ENCODE data around the gene R3HDM4.
A peak's percentile ranks its signal among the peaks of the same experiment; 100 is the strongest.
"Not testable (repeated sequence)": the region's sequence is repeated elsewhere in the genome, so short reads cannot be mapped to it uniquely, and the experiment has no call there.

Gene R3HDM4

DNA sequence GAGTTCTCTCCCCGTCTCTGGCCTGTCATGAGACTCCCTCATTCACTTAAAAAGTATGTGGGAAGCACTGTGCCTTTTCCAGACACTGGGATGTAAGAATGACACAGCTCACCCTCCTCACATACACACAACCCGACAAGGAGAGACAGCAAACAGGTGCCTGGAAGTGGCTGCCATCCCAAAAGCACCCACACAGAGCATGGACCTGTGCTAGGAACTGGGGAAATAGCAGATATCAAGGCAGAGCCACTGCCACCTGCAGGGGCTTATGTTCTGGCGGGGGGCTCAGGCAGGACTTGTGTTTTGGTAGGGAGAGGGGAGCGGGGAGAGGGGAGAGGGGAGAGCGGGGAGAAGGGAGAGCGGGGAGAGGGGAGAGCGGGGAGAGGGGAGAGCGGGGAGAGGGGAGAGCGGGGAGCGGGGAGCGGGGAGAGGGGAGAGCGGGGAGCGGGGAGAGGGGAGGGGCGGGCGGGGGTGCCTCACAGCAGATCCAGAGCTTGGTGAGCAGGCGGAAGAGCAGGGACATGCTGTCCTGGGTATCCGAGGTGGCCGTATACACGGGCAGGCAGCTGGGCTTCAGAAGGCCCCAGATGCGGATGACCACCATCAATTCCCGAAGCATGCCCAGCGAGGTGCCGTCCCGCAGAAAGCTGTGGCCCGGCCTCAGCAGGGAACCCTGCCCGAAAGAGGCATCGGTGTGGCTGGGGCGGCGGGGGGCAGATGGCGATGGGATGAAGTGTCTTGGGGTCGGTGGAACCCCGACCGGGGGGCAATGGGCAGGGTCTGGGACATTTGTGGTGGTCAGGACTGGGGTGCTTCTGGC is 41.4 kb downstream of the R3HDM4 start:
- DNase-seq: peak; percentile 51

GRCh38 chr19:870963-871401 is 42.0 kb downstream of the R3HDM4 start:
- no peak for DNase-seq

DNA sequence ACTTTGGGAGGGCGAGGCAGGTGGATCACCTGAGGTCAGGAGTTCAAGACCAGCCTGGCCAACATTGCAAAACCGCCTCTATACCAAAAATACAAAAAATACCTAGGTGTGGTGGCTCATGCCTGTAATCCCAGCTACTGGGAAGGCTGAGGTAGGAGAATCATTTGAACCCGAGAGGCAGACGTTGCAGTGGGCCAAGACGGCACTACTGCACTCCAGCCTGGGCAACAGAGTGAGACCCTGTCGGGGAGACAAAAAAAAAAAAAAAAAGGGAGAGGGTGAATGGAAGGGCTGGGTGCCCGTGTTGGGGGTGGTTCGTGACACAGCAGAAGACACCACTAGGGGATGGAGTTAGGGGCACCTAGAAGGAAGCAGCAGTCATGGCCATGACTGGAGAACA is 42.7 kb downstream of the R3HDM4 start:
- DNase-seq: no peak

GRCh38 chr19:869245-870177 is 43.5 kb downstream of the R3HDM4 start:
- DNase-seq: peak; percentile 43

- DNase-seq: no peak
Measured at GRCh38 chr19:868458-869244, 44.4 kb downstream of the R3HDM4 start.

DNA sequence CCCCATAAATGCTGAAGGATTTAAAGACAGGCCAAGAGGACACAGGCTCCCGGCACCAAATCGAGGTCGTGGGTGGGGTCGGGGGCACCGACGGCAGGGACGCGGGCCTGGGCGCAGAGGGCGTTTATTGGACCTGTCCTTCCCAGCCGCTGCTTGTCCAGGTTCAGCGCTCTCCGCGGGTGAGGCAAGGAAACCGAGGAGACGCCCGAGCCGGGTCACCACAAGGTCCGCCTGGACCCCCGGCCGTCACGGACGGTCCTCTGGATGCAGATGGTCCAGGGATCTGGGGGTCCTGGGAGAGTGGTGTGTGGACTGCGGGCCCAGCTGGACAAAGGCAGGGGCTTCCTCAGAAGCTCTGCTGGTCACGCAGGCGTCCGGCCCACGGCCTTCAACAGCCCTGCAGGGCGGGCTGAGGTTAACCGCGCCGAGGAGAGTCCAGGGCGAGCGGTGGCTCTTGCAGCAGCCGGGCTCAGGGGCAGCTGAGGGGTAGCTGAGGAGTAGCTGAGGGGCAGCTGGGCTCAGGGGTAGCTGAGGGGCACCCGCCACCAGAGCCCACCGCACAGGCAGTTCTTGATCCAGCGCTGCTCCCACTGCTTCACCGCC is 45.1 kb downstream of the R3HDM4 start:
- no peak for DNase-seq

DNA sequence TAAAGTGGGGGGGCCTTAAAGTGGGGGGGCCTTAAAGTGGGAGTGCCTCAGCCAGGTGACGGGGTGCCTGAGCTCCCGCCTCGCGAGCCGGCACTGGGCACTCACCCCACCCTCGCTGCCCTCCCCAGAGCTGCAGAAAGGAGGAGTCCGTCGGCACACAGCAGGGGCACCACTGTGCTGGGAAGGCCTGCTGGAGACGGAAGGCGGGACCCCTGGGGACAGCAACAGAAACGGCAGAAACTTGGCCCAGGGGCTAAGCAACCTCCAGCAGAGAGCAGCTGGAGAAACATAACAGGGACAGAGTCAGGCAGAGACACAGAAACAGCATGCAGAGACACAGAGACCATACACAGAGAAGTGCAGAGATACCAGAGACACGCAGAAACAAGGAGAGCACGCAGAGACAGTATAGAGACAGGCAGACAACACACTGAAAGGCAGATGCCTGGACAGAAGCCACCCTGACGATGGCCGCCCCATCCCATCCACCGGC is 45.7 kb downstream of the R3HDM4 start:
- DNase-seq: no peak

GRCh38 chr19:866769-867300 is 46.2 kb downstream of the R3HDM4 start:
- no peak for DNase-seq

DNA sequence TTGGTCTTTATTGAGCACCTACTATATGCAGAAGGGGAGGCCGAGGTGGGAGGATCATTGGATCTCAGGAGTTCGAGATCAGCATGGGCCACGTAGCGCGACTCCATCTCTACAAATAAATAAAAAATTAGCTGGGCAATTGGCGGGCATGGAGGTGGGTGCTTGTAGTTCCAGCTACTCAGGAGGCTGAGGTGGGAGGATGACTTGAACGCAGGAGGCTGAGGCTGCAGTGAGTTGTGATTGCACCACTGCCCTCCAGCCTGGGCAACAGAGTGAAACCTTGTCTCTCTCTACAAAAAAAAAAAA is 49.8 kb downstream of the R3HDM4 start:
- no peak for DNase-seq

DNA sequence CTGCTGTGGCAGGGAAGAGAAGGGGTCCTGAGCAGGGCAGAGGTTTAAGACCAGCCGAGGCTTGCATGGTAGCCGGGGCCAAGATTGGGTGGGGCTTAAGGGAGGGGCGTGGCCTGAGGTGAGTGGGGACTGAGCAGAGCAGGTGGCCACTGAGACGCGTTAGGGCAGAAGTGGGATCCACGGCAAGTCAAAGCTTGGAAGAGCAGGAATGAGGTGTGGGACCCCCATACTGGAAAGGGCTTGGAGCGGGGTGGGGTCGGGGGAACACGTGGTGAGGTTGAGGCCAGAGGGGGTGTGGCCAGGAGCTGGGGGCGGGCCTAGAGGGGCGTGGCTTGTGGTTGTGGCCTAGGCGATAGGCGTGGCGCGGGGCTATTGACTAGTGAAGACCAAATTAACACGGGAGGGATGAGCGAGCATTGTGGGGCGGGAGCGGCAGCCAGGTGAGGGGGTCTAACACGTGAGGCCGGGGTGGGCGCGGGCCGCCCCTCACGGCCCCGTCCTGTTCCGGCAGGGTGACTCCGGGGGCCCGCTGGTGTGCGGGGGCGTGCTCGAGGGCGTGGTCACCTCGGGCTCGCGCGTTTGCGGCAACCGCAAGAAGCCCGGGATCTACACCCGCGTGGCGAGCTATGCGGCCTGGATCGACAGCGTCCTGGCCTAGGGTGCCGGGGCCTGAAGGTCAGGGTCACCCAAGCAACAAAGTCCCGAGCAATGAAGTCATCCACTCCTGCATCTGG is 50.3 kb downstream of the R3HDM4 start:
- DNase-seq: peak; percentile 57

DNA sequence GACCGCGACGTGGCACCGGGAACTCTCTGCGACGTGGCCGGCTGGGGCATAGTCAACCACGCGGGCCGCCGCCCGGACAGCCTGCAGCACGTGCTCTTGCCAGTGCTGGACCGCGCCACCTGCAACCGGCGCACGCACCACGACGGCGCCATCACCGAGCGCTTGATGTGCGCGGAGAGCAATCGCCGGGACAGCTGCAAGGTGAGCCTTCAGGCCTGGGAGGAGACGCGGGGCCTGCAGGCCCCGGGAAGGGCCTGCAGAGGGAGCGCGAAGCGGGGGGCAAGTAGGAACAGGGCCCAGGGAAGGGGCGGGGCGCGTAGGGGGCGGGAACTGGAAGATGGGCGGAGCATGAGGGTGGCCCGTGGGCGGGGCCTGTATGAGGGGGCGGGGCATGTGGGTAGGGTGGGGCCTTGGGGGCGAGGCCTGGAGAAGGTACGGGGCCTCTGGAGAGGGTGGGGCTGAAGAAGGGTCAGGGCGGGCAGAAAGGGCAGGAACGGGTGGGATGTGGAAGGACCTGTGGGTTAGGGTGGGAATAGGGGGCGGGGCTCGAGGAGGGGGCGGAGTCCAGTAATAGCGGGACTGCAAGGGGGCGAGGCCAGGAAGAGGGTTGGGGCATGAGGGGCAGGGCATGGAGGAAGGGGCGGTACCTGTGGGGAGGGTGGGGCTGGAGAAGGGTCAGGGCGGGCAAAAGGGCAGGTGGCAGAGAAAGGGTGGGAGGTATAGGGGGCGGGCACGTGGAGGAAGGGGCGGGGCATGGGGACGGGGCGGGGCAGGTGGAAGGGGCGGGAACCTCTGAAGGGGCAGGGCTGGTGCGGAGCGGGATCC is 51.1 kb downstream of the R3HDM4 start:
- peak; percentile 74 for DNase-seq

- no peak for DNase-seq
Measured at GRCh38 chr19:861141-861755, 51.8 kb downstream of the R3HDM4 start.

DNA sequence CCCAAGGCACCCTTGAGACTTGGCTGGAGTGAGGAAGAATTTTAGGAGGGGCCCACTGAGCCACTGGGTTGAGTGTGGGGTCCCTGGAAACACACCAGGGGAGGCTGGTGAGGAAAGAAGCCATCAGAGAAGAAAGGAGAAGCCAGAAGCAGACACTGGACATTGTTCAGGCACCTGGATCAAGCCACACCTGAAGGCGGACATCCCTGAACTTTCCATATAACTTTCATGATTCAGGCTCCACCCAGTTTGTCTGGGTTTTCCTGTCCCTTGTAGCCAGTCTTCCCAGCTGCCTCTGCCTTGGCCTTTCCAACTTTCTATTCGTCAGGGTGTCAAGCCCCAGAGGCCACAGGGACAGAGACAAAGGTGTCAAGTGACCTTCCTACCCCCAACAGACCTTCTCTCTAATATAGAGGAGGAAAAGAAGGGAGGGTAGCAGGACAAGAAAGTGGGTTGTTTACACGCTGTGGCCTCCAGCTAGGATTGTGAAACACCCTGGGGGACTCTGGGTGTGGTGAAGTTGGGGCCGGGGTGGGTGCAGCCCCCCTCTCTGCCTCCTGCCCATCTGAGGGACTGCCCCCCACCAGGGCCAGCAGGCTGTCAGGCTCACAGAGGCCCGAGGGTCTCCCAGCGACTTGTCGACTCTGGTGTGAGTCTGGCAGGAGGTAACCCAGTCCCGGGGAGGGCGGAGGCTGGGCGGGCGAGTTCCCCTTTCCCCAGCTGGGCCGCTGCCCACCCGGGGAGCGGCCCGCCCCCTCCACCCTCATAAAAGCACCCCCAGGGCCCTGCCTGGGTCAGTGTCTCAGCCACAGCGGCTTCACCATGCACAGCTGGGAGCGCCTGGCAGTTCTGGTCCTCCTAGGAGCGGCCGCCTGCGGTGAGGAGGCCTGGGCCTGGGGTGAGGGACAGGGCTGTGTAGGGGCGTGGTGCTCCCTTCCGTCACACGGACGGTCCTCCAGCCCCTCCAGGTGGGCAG is 53.9 kb downstream of the R3HDM4 start, which contains the start of gene CFD:
TSS of gene CFD (plus strand) at position 797 of the 976 bp plus-strand sequence. CDS start at position 823, 26 bp downstream.
- no peak for DNase-seq

GRCh38 chr19:858284-858683 is 54.7 kb downstream of the R3HDM4 start:
- DNase-seq: no peak

DNA sequence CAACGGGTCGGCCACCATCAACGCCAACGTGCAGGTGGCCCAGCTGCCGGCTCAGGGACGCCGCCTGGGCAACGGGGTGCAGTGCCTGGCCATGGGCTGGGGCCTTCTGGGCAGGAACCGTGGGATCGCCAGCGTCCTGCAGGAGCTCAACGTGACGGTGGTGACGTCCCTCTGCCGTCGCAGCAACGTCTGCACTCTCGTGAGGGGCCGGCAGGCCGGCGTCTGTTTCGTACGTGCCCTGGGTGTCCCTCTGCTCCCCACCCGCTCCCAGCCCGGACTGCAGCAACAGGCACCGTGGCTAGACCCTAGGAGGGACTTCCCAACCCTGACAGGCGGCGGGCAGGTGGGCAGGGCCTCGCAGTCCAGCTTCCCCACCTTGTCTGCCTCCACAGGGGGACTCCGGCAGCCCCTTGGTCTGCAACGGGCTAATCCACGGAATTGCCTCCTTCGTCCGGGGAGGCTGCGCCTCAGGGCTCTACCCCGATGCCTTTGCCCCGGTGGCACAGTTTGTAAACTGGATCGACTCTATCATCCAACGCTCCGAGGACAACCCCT is 57.4 kb downstream of the R3HDM4 start:
- peak; percentile 58 for DNase-seq

GRCh38 chr19:855142-855541 is 57.9 kb downstream of the R3HDM4 start:
- no peak for DNase-seq

GRCh38 chr19:854549-854948 is 58.5 kb downstream of the R3HDM4 start:
- no peak for DNase-seq

GRCh38 chr19:853614-854220 is 59.3 kb downstream of the R3HDM4 start:
- DNase-seq: not testable (repeated sequence)

Measured in DMS53 (cell line).